Nucleus accumbens (tissue), 56 donors: Measurements from ENCODE around the gene HS3ST3B1.
A peak's percentile ranks its signal among the peaks of the same experiment; 100 is the strongest.

Experiments used
- DNase-seq, 56 donors: peaks; one replicate each; lab custom pipeline; 2025; lab: John Stamatoyannopoulos, UW

HS3ST3B1 gene

GRCh38 chr17:14302431-14303099, 1.7 kb downstream of the HS3ST3B1 start:
- DNase-seq = peak in 44 of 56 donors; percentile 3 to 71 (median 28)

GRCh38 chr17:14303343-14304221, 2.7 kb downstream of the HS3ST3B1 start:
- no peak for DNase-seq

GRCh38 chr17:14304222-14304772, 3.4 kb downstream of the HS3ST3B1 start:
- no peak for DNase-seq

DNA sequence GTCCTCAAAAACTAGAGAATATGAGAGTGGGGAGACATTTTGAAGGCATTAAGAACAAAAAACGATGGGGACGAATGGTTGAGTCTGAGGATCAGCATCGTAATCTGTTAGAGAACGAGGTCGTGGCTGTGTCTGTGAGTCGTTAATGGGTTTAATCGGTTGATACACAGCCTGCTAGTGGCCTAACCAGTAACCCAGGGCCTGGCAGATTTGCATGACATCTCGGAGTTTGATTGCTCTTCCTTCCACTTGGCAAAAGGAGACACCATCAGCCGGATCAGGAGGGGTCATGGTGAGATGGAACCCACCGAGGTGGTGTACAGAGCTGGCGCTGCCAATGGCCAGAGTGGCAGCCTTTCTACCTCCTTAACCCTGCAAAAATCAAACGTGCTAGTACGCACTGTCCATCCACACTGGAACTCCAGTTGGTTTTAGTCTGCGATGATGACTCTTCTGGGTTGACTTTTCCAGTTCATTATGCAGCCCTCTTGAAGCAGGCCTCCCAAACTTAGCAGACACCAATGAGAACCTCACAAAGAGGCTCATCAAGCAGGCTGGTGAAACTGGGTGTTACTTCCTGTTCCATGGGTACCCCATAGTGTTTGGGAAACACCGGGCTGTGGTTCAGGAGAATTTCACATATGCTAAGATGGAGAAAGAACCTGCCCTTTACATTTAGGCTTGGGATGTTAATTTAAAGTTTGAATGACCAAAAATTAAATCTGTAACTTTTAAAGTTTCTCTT, 4.1 kb downstream of the HS3ST3B1 start:
- no peak for DNase-seq

DNA sequence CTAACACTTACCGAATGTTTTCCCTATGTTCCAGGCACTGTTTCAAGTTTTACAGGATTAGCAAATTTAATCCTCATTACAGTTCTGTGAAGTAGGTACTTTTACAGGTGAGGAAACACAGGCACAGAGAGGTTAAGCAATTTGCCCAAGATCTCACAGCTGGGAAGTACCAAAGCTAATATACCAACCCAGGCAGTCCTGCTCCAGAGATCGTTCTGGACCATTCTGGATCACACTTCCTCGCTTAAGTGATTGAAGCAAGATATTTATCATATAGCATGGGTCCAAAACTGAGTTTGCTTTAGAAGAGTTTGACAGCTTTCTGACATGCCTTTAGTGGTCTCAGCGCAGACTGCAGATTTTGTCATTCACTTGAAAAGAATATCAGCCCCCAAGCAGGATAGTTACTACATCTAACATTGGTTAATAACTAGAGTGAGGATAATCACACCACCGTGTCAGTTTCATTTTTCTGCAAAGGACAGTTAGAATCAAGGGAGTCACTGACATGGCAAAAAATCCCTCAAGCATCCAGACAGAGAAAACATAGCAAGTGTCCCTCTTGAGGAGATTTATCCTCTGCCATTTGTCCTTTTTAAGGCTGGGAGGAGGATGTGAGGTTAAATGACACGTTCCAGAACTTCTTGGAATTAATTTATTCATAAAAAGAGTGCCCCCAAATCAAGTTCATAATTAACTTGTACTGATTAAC, 5.1 kb downstream of the HS3ST3B1 start:
- DNase-seq = no peak

DNA sequence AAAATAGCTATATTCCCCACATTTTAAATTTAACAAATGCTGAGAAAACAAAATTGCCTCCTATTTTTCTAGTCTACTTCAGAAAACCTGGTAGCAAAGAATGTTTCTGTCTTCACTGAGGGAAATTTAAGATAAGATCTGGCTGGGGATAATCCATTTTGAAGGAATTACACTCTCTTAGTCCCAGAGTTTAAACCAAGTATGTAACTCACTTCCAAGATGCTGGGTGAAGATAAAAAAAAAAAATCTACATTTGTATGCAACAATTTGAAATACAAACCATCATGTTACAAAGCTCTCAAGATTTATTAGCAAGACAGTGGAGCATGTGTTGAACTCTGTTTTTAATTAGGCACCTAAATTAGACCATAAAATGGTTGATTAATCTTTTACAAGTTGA, 5.7 kb downstream of the HS3ST3B1 start:
- no peak for DNase-seq

DNA sequence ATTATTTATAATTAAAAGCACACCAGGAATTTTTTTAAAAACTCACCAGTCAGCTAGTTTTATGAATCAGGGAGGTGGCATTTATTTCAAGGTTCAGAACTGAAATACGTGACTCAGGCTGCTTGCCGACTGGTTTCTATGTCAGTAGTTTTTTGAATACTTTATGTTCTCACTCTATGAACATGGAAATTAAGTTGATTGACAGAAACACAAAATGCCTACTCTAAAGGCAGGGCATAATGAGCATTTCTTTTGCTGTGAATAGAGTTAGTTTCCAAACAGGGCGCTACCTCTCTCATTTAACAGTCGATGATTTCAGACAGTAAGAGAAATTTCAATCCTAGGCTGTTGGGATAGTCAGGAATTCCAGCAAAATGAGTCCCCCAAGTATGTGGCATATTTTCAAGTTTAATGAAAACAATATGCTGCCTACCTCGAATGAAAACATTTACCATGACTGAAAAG, 6.7 kb downstream of the HS3ST3B1 start:
- no peak for DNase-seq

DNA sequence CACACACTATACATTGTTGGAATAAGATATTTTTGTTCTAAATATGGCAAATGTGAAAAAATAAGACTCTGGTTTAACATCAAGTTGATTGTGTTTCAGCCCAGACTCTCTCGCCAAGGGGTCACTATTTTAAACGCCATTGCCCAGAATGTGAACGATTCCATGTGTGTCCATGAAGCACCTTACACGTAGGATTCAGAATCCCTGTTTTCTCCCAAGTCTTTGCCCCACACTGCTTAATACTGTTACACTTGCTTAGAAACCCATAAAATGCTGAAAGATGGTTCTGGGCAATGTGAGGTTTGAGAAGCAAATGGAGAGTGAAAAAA, 7.7 kb downstream of the HS3ST3B1 start:
- DNase-seq = no peak

GRCh38 chr17:14308965-14309879, 8.3 kb downstream of the HS3ST3B1 start:
- DNase-seq = peak in 47 of 56 donors; percentile 9 to 79 (median 48)

DNA sequence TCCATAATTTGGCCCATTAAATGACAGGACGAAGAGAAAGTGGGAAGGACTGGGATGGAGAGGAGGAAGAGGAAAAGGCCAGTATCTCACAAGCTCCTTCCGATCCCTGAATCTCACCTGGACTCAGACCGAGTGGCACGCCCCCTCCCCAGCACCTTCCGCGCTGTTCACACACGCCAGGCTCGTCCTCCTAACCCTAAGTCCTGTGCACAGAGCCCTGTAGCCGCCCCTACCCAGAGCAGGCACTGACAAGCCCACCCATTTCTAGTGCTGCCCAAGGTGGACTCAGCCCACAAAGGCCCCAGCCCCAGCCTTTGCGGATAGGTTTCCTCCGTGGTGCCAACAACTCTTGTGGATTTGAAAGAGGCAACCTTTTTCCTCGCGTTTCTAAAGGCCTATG, 9.2 kb downstream of the HS3ST3B1 start:
- no peak for DNase-seq

- DNase-seq = no peak
Measured at GRCh38 chr17:14310605-14311004, 9.7 kb downstream of the HS3ST3B1 start.

DNA sequence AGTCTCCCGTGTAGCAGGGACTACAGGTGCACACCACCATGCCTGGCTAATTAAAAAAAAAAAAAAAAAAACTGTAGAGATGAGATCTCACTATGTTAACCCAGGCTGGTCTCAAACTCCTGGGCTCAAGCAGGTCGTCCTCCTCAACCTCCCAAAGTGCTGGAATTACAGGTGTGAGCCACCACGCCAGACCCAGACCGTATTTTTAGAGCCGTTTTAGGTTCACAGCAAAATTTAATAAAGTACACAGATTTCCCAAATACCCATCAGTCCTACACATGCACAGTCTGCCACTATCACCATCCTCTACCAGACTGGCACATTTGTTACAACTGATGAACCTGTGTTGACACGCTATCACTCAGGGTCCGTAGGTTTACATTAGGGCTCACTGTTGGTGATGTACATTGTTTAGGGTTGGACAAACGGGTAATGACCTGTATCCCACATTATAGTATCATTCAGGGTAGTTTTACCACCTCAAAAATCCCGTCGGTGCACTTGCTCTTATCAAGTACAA, 10.4 kb downstream of the HS3ST3B1 start:
- DNase-seq = no peak

DNA sequence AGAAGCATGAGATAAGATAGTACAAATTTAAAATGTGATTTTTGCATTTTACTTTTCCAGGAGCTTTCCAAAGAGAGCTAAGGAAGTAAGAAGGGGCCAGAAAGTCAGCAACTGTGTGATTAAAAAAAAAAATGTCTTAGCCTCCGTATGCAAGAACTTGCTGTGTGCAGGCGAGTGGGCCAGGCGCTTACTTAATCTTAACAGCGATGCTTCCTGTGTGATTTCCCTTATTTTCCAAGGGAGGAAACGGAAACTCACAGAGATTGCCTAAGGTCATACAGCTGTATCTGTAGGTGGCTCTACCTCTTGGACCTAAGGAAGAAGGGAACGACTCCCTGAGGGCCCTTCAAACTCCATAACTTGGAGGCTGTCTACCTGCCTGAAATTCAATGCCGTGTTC, 11.1 kb downstream of the HS3ST3B1 start:
- DNase-seq = no peak

- no peak for DNase-seq
Measured at GRCh38 chr17:14312522-14312921, 11.6 kb downstream of the HS3ST3B1 start.

DNA sequence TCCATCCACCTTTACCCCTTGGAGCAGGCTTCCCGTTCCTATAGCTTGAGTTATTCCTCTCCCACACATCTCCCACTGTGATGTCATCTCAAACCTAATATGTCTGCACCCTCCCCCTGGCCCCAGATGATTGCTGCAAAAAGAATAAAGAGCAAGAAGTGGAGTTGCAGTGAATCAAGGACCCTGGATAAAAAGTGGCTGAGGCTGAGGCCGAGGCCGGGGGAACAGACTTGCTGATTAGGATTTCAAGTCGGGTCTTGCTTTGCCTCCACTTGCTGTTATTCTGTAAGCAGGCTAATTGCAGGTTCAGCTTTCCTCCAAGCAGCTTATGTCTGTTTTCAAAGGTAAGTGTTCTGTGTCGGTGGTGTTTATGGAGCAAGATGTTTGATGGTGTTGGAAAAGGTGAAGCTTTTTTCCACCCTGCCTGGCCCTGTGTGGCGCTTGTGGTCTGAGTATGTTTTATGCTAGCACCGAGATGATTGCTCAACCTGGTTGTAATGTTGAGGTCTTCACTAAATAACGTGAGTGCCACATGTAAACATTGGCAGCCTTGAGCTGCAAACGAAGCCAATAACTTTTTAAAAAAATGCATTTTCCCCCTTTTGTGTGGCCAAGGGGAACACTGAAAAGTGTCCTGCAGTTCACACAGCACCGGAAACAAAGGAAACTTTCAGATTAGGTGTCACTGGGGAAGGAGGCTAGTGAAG, 15.4 kb downstream of the HS3ST3B1 start:
- DNase-seq = no peak

- DNase-seq = no peak
Measured at GRCh38 chr17:14317383-14317782, 16.5 kb downstream of the HS3ST3B1 start.

DNA sequence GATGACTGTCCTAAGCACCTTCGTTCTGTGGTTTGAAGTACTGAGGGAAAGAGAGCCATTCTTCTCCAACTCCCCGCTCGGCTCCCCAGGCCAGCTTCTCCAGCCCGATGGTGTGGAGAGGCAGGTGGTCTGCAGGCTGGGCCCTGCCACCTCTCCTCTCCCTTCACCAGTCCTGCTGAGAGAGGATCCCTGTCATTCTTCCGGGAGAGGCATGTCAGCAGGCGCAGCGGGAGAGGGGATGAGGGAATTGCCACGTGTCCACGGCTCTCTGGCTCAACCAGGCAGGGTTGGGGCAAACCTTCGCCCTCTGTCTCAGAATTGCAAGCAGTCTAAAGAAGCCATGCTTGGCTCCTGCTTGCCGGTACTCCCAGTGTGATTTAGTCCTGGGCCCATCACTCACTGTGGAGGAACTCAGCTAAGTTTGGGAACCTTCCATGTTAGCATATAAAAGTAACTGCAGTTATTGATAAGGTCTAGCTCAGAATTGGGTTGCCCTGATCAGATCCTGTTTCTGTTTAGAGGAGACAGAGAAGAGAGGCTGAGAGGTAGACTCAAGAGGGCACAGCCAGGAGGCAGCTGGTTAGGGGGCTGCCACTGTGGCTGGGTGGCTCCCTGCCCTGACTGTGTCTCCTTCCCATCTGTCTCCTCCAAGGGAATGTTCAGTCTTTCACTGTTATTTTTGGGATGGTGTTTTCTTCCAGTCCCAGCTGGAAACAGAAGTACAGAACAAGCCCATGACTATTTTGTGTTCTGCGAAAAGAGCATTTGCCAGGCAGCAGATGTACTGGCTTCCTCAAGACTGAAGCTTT, 17.4 kb downstream of the HS3ST3B1 start:
- DNase-seq = no peak

DNA sequence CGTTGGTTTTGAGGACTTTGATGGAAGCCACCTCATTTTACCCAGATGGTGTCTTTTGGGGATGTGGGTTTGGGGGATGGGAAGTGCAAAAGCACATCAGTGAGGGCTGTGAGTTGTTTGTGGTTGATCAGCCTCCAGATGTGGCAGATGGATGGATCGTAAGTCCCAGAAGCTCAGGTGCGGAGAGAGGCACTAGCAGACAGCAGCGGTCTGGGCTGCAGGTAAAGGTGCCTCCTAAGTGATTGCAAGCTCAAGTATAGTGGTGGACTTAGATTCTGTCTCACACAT, 18.0 kb downstream of the HS3ST3B1 start:
- no peak for DNase-seq
